Measurements from ENCODE around the gene SLC47A2.

Gene SLC47A2

DNA sequence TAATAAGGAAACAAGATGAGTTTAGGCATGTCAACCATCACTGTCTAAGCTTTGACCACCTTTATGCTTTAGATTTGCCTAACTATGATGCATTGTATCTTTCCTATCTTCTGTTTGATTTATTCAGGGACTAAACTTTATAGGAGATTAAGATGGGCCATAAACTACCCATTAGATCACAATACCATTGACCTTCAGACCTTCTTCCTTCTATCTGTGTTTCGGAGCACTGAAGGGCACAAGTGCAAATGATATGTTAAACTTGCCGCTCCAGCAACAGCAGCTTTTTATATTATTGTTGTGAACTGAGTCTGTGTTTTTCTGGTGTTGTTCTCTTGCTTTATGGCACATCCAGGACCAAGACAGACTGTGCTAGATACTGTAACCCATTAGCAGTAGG, 84.5 kb downstream of the SLC47A2 start:
- H3K4me3 ChIP-seq (ENCODE audit: low read depth, low read length): no peak overlapping the region

DNA sequence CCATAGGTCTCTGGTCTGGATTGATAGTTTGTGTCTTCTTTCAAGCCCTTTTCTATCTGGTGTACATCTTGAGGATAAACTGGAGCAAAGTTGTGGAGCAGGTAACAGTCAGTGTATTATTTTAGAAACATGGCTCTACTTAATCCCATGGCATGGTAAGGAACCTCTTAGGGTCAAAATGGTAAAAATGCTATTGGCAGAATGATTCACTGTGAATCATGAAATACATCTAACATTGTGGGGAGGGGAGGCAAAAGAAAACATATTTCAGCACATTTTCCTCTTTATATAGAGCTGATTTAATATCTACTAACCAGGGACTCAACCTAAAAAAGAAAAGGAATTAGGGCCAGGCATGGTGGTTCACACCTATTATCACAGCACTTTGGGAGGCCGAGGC, 85.7 kb downstream of the SLC47A2 start:
- no peak overlapping the region for H3K4me3 ChIP-seq (ENCODE audit: low read depth, low read length)
- TF ChIP-seq, protein P1, sequence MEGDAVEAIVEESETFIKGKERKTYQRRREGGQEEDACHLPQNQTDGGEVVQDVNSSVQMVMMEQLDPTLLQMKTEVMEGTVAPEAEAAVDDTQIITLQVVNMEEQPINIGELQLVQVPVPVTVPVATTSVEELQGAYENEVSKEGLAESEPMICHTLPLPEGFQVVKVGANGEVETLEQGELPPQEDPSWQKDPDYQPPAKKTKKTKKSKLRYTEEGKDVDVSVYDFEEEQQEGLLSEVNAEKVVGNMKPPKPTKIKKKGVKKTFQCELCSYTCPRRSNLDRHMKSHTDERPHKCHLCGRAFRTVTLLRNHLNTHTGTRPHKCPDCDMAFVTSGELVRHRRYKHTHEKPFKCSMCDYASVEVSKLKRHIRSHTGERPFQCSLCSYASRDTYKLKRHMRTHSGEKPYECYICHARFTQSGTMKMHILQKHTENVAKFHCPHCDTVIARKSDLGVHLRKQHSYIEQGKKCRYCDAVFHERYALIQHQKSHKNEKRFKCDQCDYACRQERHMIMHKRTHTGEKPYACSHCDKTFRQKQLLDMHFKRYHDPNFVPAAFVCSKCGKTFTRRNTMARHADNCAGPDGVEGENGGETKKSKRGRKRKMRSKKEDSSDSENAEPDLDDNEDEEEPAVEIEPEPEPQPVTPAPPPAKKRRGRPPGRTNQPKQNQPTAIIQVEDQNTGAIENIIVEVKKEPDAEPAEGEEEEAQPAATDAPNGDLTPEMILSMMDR (IDR thresholded peaks at IDR 0.05; ENCODE audit: borderline replicate concordance, insufficient read depth, low read depth, low read length): no peak

More for the DNA sequence above, 84.5 kb downstream of the SLC47A2 start:
- TF ChIP-seq, protein P1 (IDR thresholded peaks at IDR 0.05; ENCODE audit: borderline replicate concordance, insufficient read depth, low read depth, low read length): no peak

DNA sequence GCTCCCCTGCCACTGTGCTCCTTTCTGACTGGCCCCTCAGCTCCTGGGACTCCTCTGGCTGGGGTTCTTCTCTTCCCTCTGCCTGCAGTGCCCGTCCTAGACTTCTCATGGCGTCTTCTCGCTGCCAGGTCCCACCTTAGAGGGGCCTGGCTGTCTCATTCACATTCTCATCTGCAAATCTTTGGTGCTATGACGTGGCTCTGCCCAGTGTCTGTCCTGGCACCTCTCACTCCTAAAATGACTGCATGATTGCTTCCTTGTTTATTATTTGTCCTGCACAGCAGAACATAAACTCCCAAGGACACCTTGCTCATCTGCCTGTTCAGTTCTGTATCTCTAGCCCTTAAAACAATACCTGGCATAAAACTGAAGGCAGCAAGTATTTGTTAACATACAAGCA, 86.3 kb downstream of the SLC47A2 start:
- H3K4me3 ChIP-seq (ENCODE audit: low read depth, low read length): no peak overlapping the region
- TF ChIP-seq, protein P1 (IDR thresholded peaks at IDR 0.05; ENCODE audit: borderline replicate concordance, insufficient read depth, low read depth, low read length): no peak

DNA sequence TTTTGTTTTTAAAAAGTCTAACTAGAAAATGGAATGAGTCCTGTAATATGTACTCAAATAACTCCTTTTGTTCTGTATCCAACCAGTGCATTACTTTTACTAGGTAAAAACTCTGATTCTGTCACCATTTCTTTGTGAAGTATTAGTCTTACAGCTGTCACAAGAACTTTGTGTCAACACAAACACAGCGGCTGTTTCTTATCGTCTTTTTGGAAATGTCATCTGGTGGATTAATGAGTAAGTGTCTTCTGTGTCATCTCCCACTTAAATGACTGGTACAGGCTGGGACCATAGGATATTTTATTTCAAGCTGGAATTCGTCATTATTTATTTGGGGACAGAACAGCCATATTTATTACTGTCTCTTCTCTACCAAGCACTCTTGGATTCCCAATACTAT, 86.9 kb downstream of the SLC47A2 start:
- TF ChIP-seq, protein P1 (IDR thresholded peaks at IDR 0.05; ENCODE audit: borderline replicate concordance, insufficient read depth, low read depth, low read length): no peak
- H3K4me3 ChIP-seq (ENCODE audit: low read depth, low read length): no peak overlapping the region
